A172 (cell line): Measurements from ENCODE around the gene PIH1D2. TPM values are rescaled to one million over a fixed set of nuclear protein-coding genes. Genes with fewer than 3 reads are reported as not detected.

Experiments used
- total RNA-seq: library from RNA; depleted of rRNA; stranded (reverse); fragments of >200 nt; shearing (Covaris generic); gene quantifications from 2 replicates; pipeline ENCODE4 v1.2.3, GENCODE V29; 2014; rRNA removed

The PIH1D2 gene
- total RNA-seq, 1 experiment from 2014 or later = 3.3 TPM

Other genes starting within 250 kb of the PIH1D2 start
- gene ALG9, start 202.4 kb downstream of the PIH1D2 start, total RNA-seq = 20.2 and 24.7 TPM in 2 replicates
- gene FDXACB1, start 194.9 kb downstream of the PIH1D2 start, total RNA-seq = 1.5 and 3.4 TPM in 2 replicates
- gene CFAP68, start 194.5 kb downstream of the PIH1D2 start, total RNA-seq = 15.0 and 16.6 TPM in 2 replicates
- 0.34 TPM in 1 of 2 replicates, not detected in the other for gene CRYAB, start 162.2 kb downstream of the PIH1D2 start, total RNA-seq
- not detected in 2 replicates for gene HSPB2, start 161.3 kb downstream of the PIH1D2 start, total RNA-seq
- gene C11orf52, start 155.1 kb downstream of the PIH1D2 start, total RNA-seq = not detected in 2 replicates
- 6.2 and 6.9 TPM in 2 replicates for gene DIXDC1, start 136.7 kb downstream of the PIH1D2 start, total RNA-seq
- 35.1 and 40.6 TPM in 2 replicates for gene DLAT, start 48.6 kb downstream of the PIH1D2 start, total RNA-seq
- gene NKAPD1, start 282 bp upstream of the PIH1D2 start, total RNA-seq = 18.3 and 19.0 TPM in 2 replicates
- 56.7 and 61.3 TPM in 2 replicates for gene TIMM8B, start 12.7 kb upstream of the PIH1D2 start, total RNA-seq
- gene SDHD, start 12.9 kb upstream of the PIH1D2 start, total RNA-seq = 109 and 124 TPM in 2 replicates
- 32.4 and 68.3 TPM in 2 replicates for gene IL18, start 90.1 kb upstream of the PIH1D2 start, total RNA-seq
- gene TEX12, start 93.4 kb upstream of the PIH1D2 start, total RNA-seq = not detected in 2 replicates
- gene BCO2, start 101.5 kb upstream of the PIH1D2 start, total RNA-seq = 0.10 TPM in 1 of 2 replicates, not detected in the other
- gene PTS, start 152.4 kb upstream of the PIH1D2 start, total RNA-seq = 33.0 and 51.8 TPM in 2 replicates
- gene PLET1, start 186.8 kb upstream of the PIH1D2 start, total RNA-seq = not detected in 2 replicates